Gastrocnemius medialis (tissue), 4 donors: ENCODE results near the gene DENND2C.

Experiments
- CTCF ChIP-seq, 5 experiments: fragments of 450-650 bp in 3 of 5; fragments of 200-600 bp in 2 of 5; sonication (generic) in 2 of 5; IDR thresholded peaks in 4 of 5; conservative IDR thresholded peaks in 1 of 5; 1 replicate in 4 of 5; 2 replicates in 1 of 5; pipeline ENCODE4 v1.5.1; 2016 to 2019; ENCODE audit warnings: antibody characterized with exemption in 5 of 5, mild to moderate bottlenecking in 3 of 5, moderate library complexity in 3 of 5
- POLR2A ChIP-seq, 2 donors: fragments of 450-650 bp; IDR thresholded peaks; one replicate each; pipeline ENCODE4 v1.6.1; 2017; ENCODE audit warnings: antibody characterized with exemption in 2 of 2, mild to moderate bottlenecking in 2 of 2, moderate library complexity in 2 of 2

- TF ChIP-seq POLR2A (IDR thresholded peaks at IDR 0.05) (no peak), CTCF (IDR thresholded peaks at IDR 0.05 in 4 of 5, conservative IDR thresholded peaks at IDR 0.05 in 1 of 5) (no peak)
Measured at GRCh38 chr1:114690148-114690547, 20.3 kb upstream of the DENND2C start.
